HG03280 (cell line): ENCODE measurements around the gene NR2C2AP.
"Not testable (repeated sequence)": the region's sequence is repeated elsewhere in the genome, so short reads cannot be mapped to it uniquely, and the experiment has no call there.

Experiments used
- ATAC-seq: cut with Tn5 transposase; IDR thresholded peaks from one replicate; pipeline ENCODE4 v1.9.1; 2021; ENCODE audit warnings: mild to moderate bottlenecking, moderate library complexity; ENCODE audit not compliant: unreplicated experiment

NR2C2AP gene

GRCh38 chr19:19203012-19203856 lies at the start of gene NR2C2AP:
NR2C2AP (minus strand) TSS chr19:19203414; CDS start chr19:19203060, 354 bp downstream.
- ATAC-seq: no peak

- no peak for ATAC-seq
Measured at GRCh38 chr19:19250196-19250801, 47.1 kb upstream of the NR2C2AP start.

GRCh38 chr19:19240476-19240875 lies 37.3 kb upstream of the NR2C2AP start:
- no peak for ATAC-seq

- ATAC-seq: no peak
Measured at GRCh38 chr19:19239675-19240074, 36.5 kb upstream of the NR2C2AP start.

GRCh38 chr19:19238126-19238894 lies 35.1 kb upstream of the NR2C2AP start:
- no peak for ATAC-seq

GRCh38 chr19:19236173-19236572 lies 33.0 kb upstream of the NR2C2AP start:
- ATAC-seq: no peak

- ATAC-seq: no peak
Measured at GRCh38 chr19:19234220-19234816, 31.1 kb upstream of the NR2C2AP start.

- ATAC-seq: no peak
Measured at GRCh38 chr19:19232261-19232721, 29.1 kb upstream of the NR2C2AP start.

- no peak for ATAC-seq
Measured at GRCh38 chr19:19230999-19231398, 27.8 kb upstream of the NR2C2AP start.

- ATAC-seq: no peak
Measured at GRCh38 chr19:19229701-19230100, 26.5 kb upstream of the NR2C2AP start.

- no peak for ATAC-seq
Measured at GRCh38 chr19:19227217-19227616, 24.0 kb upstream of the NR2C2AP start.

- ATAC-seq: no peak
Measured at GRCh38 chr19:19226663-19227062, 23.4 kb upstream of the NR2C2AP start.

GRCh38 chr19:19226204-19226603 lies 23.0 kb upstream of the NR2C2AP start:
- ATAC-seq: no peak

- no peak for ATAC-seq
Measured at GRCh38 chr19:19224852-19225494, 21.8 kb upstream of the NR2C2AP start.

GRCh38 chr19:19224150-19224851 lies 21.1 kb upstream of the NR2C2AP start:
- ATAC-seq: no peak

- no peak for ATAC-seq
Measured at GRCh38 chr19:19223636-19224035, 20.4 kb upstream of the NR2C2AP start.

- ATAC-seq: no peak
Measured at GRCh38 chr19:19223060-19223459, 19.8 kb upstream of the NR2C2AP start.

- not testable (repeated sequence) for ATAC-seq
Measured at GRCh38 chr19:19221000-19221399, 17.8 kb upstream of the NR2C2AP start.

GRCh38 chr19:19218911-19219310 lies 15.7 kb upstream of the NR2C2AP start:
- no peak for ATAC-seq

GRCh38 chr19:19217099-19217498 lies 13.9 kb upstream of the NR2C2AP start:
- ATAC-seq: no peak
